ENCODE data around the gene ICA1. TPM values are rescaled to one million over a fixed set of nuclear protein-coding genes. Genes with fewer than 3 reads are reported as not detected.
A peak's percentile ranks its signal among the peaks of the same experiment; 100 is the strongest.

Gene ICA1
- total RNA-seq, 1 experiment from 2014 or later = 0.19 TPM

DNA sequence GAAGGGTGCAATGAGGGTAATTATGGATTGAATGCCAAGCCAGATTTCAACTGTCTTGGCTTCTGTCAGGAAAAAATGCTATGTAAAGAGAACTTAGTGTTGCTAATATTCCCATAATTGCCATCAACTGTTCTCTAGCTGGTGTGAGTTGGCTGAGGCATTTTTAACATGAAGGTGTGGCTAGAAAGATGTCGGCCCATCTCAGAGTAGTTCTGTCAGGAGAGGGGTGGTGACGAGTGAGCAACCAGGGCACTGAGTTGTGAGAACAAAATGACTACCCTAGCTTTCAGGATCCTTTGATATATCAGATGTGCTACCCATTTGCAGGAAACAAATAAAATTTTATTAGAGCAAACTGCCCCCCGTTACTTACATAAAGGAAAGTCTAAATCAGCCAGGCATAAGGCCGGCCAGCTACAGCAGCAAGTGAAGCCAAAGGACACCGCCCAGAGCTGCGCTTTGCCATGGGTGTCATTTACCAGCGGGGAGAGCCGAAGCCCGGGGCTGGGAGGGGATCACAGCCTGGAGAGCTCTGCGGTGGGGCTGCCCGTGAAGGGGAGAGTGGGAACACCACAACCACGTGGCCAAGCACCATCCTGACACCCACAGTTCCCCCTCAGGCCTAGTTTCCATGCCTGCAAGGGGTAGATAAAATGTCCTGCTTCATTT lies 141.4 kb downstream of the ICA1 start:
- H3K27me3 ChIP-seq (ENCODE audit: low read length) = no peaks in the 10 kb centered on the region
- no peak for DNase-seq
- H3K4me3 ChIP-seq (ENCODE audit: low read length) = no peak overlapping the region
- H3K36me3 ChIP-seq (ENCODE audit: insufficient read depth, low read length) = no peaks in the 10 kb centered on the region
- no peak overlapping the region for H3K4me2 ChIP-seq (ENCODE audit: low read depth, low read length, poor library complexity, severe bottlenecking)
- no peaks in the 10 kb centered on the region for H4K20me1 ChIP-seq (ENCODE audit: insufficient read depth, low read depth, low read length)
- H3K27ac ChIP-seq (ENCODE audit: low read length) = no peak overlapping the region
- no peaks in the 10 kb centered on the region for H3K9me3 ChIP-seq (ENCODE audit: low read length)
- no peaks in the 10 kb centered on the region for H3K79me2 ChIP-seq (ENCODE audit: low read length)
- H3K9ac ChIP-seq (ENCODE audit: low read length) = no peak overlapping the region
- H3K9me2 ChIP-seq (replicated peaks; ENCODE audit: insufficient read depth, low read length) = no peaks in the 10 kb centered on the region
- H3K4me1 ChIP-seq (ENCODE audit: low read length) = peaks cover 21% of the 10 kb centered on the region
- no peak overlapping the region for H2AFZ ChIP-seq (ENCODE audit: low read length)

DNA sequence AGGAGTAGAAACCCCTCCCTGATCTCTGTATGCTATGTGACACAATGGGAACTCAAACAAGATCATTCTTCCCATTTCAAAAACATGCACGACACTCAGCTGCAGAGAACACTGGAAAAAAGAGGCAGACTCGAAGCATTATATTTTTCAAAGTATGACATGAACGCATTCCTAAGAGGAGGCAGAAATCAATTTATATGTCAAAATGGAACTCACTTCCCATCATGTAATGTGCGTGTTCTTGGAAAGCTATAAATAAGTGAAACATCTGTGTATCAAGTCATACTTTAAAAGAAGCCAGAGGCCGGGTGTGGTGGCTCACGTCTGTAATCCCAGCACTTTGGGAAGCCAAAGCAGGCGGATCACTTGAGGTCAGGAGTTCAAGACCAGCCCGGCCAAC lies 142.7 kb downstream of the ICA1 start:
- no peak for DNase-seq
- H3K9ac ChIP-seq (ENCODE audit: low read length) = no peak overlapping the region
- H3K79me2 ChIP-seq (ENCODE audit: low read length) = no peaks in the 10 kb centered on the region
- no peak overlapping the region for H3K4me2 ChIP-seq (ENCODE audit: low read depth, low read length, poor library complexity, severe bottlenecking)
- no peaks in the 10 kb centered on the region for H3K36me3 ChIP-seq (ENCODE audit: insufficient read depth, low read length)
- H3K27ac ChIP-seq (ENCODE audit: low read length) = no peak overlapping the region
- no peaks in the 10 kb centered on the region for H3K27me3 ChIP-seq (ENCODE audit: low read length)
- no peaks in the 10 kb centered on the region for H3K9me2 ChIP-seq (replicated peaks; ENCODE audit: insufficient read depth, low read length)
- no peaks in the 10 kb centered on the region for H3K9me3 ChIP-seq (ENCODE audit: low read length)
- H3K4me3 ChIP-seq (ENCODE audit: low read length) = no peak overlapping the region
- H3K4me1 ChIP-seq (ENCODE audit: low read length) = peaks cover 25% of the 10 kb centered on the region
- no peak overlapping the region for H2AFZ ChIP-seq (ENCODE audit: low read length)
- no peaks in the 10 kb centered on the region for H4K20me1 ChIP-seq (ENCODE audit: insufficient read depth, low read depth, low read length)

DNA sequence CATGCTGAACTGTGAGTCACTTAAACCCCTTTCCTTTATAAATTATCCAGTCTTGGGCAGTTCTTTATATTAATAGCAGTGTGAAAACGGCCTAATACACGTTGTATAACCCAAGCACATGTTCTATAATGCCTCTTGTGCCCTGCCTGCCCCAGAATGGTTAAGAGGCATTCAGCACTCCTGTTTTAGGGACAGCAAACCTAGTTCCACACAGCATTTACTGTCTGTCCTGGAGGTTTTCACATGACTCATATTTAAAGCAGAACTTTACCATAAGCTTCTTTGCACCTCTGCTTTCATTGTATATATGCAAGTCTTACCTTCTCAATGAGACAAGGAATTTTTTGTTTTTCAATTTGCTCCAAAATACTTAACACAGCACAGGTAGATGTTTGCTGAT lies 144.8 kb downstream of the ICA1 start:
- no peak overlapping the region for H3K4me3 ChIP-seq (ENCODE audit: low read length)
- no peak overlapping the region for H2AFZ ChIP-seq (ENCODE audit: low read length)
- H3K9ac ChIP-seq (ENCODE audit: low read length) = no peak overlapping the region
- peaks cover 25% of the 10 kb centered on the region for H3K4me1 ChIP-seq (ENCODE audit: low read length)
- no peaks in the 10 kb centered on the region for H3K9me3 ChIP-seq (ENCODE audit: low read length)
- H3K36me3 ChIP-seq (ENCODE audit: insufficient read depth, low read length) = no peaks in the 10 kb centered on the region
- DNase-seq = no peak
- no peaks in the 10 kb centered on the region for H3K27me3 ChIP-seq (ENCODE audit: low read length)
- H3K27ac ChIP-seq (ENCODE audit: low read length) = no peak overlapping the region
- no peaks in the 10 kb centered on the region for H4K20me1 ChIP-seq (ENCODE audit: insufficient read depth, low read depth, low read length)
- no peaks in the 10 kb centered on the region for H3K79me2 ChIP-seq (ENCODE audit: low read length)
- H3K9me2 ChIP-seq (replicated peaks; ENCODE audit: insufficient read depth, low read length) = no peaks in the 10 kb centered on the region
- no peak overlapping the region for H3K4me2 ChIP-seq (ENCODE audit: low read depth, low read length, poor library complexity, severe bottlenecking)

DNA sequence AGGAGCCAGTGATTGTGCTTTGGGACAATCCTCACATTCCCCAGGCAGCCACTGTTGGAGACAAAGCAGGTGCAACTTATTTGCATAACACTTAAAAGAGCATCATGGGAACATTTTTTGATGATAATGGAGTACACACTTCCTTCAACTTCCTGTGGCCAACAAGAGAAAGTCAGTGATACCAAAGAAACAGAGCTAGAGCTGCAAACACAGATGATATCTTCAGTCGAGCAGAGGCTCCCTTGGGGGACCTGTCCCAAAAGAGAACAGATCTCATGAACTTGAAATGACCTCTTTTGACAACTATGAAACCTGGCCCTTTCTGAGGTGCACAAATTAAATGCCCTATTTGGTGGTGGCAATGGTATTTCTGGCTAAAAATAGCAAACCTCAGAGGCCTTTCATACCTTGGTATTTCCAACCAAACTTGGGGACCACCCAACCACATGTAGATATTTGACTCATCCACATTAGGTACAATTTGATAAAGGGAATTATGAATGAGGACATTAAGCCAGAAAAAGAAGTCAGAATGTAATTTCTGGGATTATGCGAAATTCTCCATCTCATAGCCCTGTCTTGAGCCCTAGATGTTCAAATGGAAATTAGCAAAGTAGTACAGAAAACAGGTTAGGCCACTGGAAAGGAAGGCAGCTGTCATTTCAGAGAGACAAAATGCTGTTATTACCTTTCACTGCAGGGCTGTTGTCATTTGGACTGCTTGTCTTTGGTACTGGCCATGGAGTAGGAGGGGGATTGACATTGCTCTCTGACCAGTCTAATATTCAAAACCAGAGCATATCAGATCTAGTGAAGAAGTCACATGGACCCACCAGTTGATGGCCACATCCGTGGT lies 146.2 kb downstream of the ICA1 start:
- no peaks in the 10 kb centered on the region for H3K9me3 ChIP-seq (ENCODE audit: low read length)
- H3K4me1 ChIP-seq (ENCODE audit: low read length) = peaks cover 13% of the 10 kb centered on the region
- no peaks in the 10 kb centered on the region for H3K79me2 ChIP-seq (ENCODE audit: low read length)
- H3K4me3 ChIP-seq (ENCODE audit: low read length) = no peak overlapping the region
- H3K9me2 ChIP-seq (replicated peaks; ENCODE audit: insufficient read depth, low read length) = no peaks in the 10 kb centered on the region
- H3K27me3 ChIP-seq (ENCODE audit: low read length) = no peaks in the 10 kb centered on the region
- H4K20me1 ChIP-seq (ENCODE audit: insufficient read depth, low read depth, low read length) = no peaks in the 10 kb centered on the region
- H2AFZ ChIP-seq (ENCODE audit: low read length) = no peak overlapping the region
- peak overlapping the region; percentile 3 for H3K4me2 ChIP-seq (ENCODE audit: low read depth, low read length, poor library complexity, severe bottlenecking)
- peak overlapping the region; percentile 25; the same call in 1 of the 2 replicates for H3K27ac ChIP-seq (ENCODE audit: low read length)
- DNase-seq = peak; percentile 62
- H3K9ac ChIP-seq (ENCODE audit: low read length) = no peak overlapping the region
- H3K36me3 ChIP-seq (ENCODE audit: insufficient read depth, low read length) = no peaks in the 10 kb centered on the region

DNA sequence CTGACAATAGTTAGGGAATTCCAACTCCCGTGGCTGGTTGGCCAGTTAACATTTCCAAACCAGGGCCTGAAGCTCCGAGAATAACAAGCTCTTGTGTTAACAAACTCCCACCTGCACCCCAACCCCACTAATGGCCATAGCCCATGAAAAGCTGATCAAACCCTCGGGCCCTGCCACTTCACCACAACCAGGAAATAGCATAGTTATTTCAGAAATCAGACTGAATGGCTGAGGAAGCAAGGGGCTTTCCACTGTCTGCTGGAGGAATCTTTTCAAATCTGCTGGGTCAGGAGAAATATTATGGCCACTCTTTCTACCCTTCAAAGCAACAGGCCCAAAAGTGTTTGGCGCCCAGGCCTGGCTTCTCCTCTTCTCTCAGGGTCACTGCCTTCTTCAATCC lies 147.8 kb downstream of the ICA1 start:
- Histone ChIP-seq H3K9ac (ENCODE audit: low read length) (no peak overlapping the region), H3K36me3 (ENCODE audit: insufficient read depth, low read length) (no peaks in the 10 kb centered on the region), H3K27ac (ENCODE audit: low read length) (no peak overlapping the region), H3K4me3 (ENCODE audit: low read length) (no peak overlapping the region), H4K20me1 (ENCODE audit: insufficient read depth, low read depth, low read length) (no peaks in the 10 kb centered on the region), H3K79me2 (ENCODE audit: low read length) (no peaks in the 10 kb centered on the region), H3K4me1 (ENCODE audit: low read length) (peaks cover 13% of the 10 kb centered on the region), H3K9me3 (ENCODE audit: low read length) (no peaks in the 10 kb centered on the region), H2AFZ (ENCODE audit: low read length) (no peak overlapping the region), H3K4me2 (ENCODE audit: low read depth, low read length, poor library complexity, severe bottlenecking) (no peak overlapping the region), H3K9me2 (replicated peaks; ENCODE audit: insufficient read depth, low read length) (no peaks in the 10 kb centered on the region), H3K27me3 (ENCODE audit: low read length) (no peaks in the 10 kb centered on the region)
- DNase-seq = no peak

DNA sequence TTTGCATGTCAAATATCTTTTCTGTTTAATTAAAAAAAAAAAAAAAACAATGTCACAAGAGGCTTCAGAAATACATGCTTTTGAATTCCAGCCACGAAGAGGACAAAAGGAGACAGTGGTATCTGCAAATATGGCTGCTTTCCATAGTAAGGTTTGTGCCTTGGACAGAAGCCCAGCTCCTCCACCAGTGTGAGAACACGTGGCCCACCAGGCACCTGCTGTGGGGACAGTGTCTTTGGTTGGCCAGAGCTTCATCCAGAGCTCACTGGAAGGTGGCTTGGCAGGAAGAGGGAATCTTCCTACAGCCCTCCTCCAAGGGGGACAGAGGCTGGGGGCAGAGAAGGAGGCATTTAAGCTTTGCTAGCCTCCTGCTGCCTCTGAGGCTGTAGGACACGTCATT lies 148.8 kb downstream of the ICA1 start:
- H3K27ac ChIP-seq (ENCODE audit: low read length) = no peak overlapping the region
- peaks cover 13% of the 10 kb centered on the region for H3K4me1 ChIP-seq (ENCODE audit: low read length)
- no peak overlapping the region for H3K4me3 ChIP-seq (ENCODE audit: low read length)
- H3K36me3 ChIP-seq (ENCODE audit: insufficient read depth, low read length) = no peaks in the 10 kb centered on the region
- H3K79me2 ChIP-seq (ENCODE audit: low read length) = no peaks in the 10 kb centered on the region
- DNase-seq = no peak
- H3K9me3 ChIP-seq (ENCODE audit: low read length) = no peaks in the 10 kb centered on the region
- H3K27me3 ChIP-seq (ENCODE audit: low read length) = no peaks in the 10 kb centered on the region
- no peak overlapping the region for H2AFZ ChIP-seq (ENCODE audit: low read length)
- no peaks in the 10 kb centered on the region for H4K20me1 ChIP-seq (ENCODE audit: insufficient read depth, low read depth, low read length)
- H3K9me2 ChIP-seq (replicated peaks; ENCODE audit: insufficient read depth, low read length) = no peaks in the 10 kb centered on the region
- no peak overlapping the region for H3K9ac ChIP-seq (ENCODE audit: low read length)
- H3K4me2 ChIP-seq (ENCODE audit: low read depth, low read length, poor library complexity, severe bottlenecking) = no peak overlapping the region

DNA sequence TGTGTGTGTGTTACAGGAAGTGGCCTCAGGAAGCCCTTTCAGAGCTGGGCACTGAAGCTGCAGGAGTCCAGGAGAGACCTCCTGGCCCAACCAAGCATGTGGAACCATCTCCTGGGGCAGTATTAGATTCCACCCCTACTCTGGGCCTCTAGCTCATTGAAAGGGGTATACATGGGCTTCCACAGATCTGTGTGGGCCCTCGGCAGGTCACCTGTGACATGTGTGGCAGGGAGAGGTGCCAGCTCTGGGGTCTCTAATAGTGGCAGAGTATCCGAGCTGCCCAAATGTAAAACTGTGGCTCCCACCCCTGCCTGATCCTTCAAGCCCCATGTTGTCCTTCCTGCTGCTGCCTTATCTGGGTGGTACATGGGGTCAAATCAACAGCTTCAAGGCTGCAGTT lies 149.3 kb downstream of the ICA1 start:
- H2AFZ ChIP-seq (ENCODE audit: low read length) = no peak overlapping the region
- no peaks in the 10 kb centered on the region for H3K27me3 ChIP-seq (ENCODE audit: low read length)
- no peaks in the 10 kb centered on the region for H4K20me1 ChIP-seq (ENCODE audit: insufficient read depth, low read depth, low read length)
- no peak overlapping the region for H3K27ac ChIP-seq (ENCODE audit: low read length)
- H3K36me3 ChIP-seq (ENCODE audit: insufficient read depth, low read length) = no peaks in the 10 kb centered on the region
- H3K4me3 ChIP-seq (ENCODE audit: low read length) = no peak overlapping the region
- H3K79me2 ChIP-seq (ENCODE audit: low read length) = no peaks in the 10 kb centered on the region
- no peaks in the 10 kb centered on the region for H3K9me3 ChIP-seq (ENCODE audit: low read length)
- no peak overlapping the region for H3K4me2 ChIP-seq (ENCODE audit: low read depth, low read length, poor library complexity, severe bottlenecking)
- H3K9ac ChIP-seq (ENCODE audit: low read length) = no peak overlapping the region
- no peak for DNase-seq
- no peaks in the 10 kb centered on the region for H3K9me2 ChIP-seq (replicated peaks; ENCODE audit: insufficient read depth, low read length)
- H3K4me1 ChIP-seq (ENCODE audit: low read length) = peaks cover 13% of the 10 kb centered on the region

DNA sequence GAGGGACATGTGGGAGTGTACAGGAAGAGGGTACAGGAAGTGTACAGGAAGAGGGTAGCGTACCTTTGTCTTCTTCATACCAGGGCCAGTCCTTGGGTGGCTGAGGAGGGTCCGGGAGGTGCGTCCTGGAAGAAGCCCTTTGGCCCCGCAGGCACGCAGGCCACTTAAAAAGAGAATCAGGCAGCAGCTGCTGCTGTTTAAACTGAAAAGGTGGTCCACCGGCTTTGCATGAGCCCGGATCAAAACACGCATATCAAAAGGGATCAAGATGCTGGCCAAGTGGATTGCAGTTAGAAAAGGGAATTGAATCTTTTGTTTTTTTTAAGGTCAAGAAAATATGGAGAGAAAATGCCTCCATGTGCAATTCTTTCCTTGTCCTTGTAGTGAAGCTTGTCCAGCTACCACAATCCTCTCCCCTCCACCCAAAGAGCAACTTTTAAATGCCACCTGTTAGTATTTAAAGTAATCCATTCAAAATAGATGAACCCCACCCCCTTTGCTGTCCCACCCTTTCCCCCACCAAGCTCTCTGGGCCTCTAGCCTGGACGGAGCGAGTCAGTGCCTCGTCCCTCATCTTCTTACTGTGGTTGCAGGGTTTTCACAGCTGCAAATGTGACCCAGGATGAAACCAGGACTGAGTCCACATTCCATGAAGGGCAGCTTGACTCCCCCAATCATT lies 150.5 kb downstream of the ICA1 start:
- H3K4me2 ChIP-seq (ENCODE audit: low read depth, low read length, poor library complexity, severe bottlenecking) = no peak overlapping the region
- no peaks in the 10 kb centered on the region for H3K9me2 ChIP-seq (replicated peaks; ENCODE audit: insufficient read depth, low read length)
- H3K79me2 ChIP-seq (ENCODE audit: low read length) = no peaks in the 10 kb centered on the region
- H3K4me1 ChIP-seq (ENCODE audit: low read length) = peaks cover 13% of the 10 kb centered on the region
- H3K27ac ChIP-seq (ENCODE audit: low read length) = no peak overlapping the region
- no peak overlapping the region for H3K4me3 ChIP-seq (ENCODE audit: low read length)
- no peaks in the 10 kb centered on the region for H3K27me3 ChIP-seq (ENCODE audit: low read length)
- H3K36me3 ChIP-seq (ENCODE audit: insufficient read depth, low read length) = no peaks in the 10 kb centered on the region
- H4K20me1 ChIP-seq (ENCODE audit: insufficient read depth, low read depth, low read length) = no peaks in the 10 kb centered on the region
- H3K9ac ChIP-seq (ENCODE audit: low read length) = no peak overlapping the region
- H2AFZ ChIP-seq (ENCODE audit: low read length) = no peak overlapping the region
- no peaks in the 10 kb centered on the region for H3K9me3 ChIP-seq (ENCODE audit: low read length)
- DNase-seq = no peak
